ENCODE results near the gene SDC3.

The SDC3 gene

DNA sequence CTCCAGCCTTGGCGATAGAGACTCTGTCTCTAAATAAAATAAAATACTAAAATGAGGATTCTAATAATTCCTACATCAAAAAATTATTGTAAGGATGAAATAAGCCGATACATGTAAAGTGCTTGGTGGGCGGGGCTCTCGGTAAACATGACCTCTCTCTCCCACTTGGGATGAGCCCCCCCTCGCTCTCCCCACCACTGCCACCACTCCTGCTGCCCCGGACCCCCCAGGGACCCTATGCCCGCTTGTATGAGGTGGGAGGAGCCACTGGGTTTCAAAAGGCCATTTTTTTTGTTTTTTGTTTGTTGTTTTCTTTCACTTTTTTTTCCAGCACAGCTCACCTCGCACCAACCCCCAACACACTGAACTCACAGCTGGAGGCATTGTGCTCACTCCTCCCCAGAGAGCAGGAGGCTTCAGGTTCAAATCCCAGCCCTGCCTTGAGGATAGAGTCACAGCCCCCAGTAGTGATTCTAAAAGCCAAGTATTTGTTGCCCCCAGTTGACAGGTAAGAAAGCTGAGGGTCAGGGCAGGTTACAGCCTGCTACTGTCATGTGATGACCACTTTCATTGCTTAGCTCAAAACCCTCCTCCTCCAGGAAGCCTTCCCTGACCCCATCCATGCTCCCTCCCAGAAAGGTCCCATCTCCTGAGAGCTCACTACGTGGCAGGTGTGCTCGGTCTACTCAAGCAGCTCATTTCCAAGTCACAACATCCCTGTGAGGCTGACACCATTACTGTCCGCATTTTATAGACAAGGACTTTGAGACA, 4.2 kb downstream of the SDC3 start:
- no peak for DNase-seq

DNA sequence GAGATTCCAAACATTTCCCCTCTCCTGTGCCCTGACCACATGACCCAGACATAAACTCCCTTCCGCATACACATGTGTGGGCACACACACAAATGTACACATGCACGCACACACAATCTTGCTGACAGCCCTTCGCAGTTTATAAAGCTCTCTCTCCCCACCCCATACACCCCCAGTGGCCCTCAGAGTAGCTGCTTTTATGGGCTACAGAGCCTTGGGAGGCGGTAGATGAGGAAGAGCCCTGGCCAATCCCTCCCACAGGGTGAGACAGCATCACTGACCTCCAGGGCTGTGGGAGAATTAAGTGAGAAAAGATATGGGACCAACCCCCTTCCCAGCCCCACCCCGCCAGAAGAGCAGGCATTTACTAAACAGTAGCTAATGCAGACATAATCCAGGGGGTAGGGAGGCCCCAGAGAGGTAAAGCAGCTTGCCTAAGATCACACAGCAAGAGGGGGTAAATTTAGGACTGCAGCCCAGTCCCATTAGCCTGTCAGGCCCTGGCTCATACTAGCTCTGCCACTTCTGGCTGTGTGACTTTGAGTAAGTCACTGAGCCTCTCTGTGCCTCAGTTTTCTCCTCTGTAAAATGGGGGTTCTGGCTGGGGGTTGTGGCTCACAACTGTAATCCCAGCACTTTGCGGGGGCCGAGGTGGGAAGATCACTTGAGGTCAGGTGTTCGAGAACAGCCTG, 5.1 kb downstream of the SDC3 start:
- no peak for DNase-seq

GRCh38 chr1:30902593-30903290, 5.8 kb downstream of the SDC3 start:
- DNase-seq = no peak

DNA sequence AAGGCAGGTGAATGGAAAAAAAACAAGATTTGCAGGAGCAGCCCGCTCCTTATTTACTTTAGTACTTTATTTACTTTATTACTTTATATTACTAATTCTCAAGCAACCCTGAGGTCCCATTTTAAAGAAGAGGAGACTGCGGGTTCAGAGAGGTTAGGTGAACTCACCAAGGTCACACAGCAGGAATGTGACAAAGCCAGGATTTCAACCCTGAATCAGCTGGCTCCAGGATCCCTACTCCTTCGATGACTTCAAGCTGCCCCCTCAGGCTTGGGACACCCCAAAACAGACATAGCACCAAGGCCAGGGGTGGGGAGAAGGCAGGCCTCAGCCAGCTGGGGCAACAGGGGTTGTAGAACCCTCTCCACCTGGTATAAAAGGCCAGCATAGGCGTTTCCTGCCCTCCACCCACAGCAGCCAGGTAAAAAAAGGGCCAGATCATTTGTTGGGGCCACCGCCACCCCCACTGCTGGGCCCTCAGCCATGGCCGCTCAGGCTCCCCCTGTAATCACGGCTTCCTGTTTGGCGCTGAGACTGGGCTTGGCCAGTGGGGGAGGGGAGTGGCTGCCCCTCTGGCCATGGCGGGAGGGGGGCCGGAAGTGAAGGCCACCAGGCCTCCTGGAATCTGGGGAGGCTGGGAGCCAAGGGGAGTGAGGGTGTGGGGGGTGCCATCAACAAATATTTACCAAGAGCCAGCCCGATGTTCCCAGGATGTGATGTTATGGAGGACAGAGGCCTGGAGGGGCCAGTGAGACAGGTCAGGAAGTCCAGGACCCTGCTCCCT, 6.6 kb downstream of the SDC3 start:
- DNase-seq = no peak

- no peak for DNase-seq
Observed at GRCh38 chr1:30900931-30901560, 7.5 kb downstream of the SDC3 start.

DNA sequence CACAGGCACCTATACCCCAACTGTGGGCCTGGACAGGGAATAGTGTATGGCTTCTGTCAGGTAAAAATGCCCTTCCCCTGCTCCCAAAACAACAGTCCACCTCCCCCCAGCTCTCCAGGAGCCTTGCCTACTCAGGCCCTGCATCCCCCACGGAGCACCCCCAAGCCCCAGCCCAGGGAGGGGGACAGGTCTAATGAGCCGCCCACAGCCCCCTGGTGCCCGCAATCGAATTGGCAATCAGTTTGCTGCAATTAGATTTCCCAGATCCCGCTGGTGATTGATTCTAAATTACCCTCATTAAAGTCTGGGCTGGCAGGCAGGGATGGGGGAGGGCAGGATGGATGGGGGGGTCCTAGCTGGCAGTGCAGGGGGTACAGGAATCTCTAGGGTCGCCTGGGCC, 8.1 kb downstream of the SDC3 start:
- no peak for DNase-seq

GRCh38 chr1:30899577-30900389, 8.8 kb downstream of the SDC3 start:
- no peak for DNase-seq

DNA sequence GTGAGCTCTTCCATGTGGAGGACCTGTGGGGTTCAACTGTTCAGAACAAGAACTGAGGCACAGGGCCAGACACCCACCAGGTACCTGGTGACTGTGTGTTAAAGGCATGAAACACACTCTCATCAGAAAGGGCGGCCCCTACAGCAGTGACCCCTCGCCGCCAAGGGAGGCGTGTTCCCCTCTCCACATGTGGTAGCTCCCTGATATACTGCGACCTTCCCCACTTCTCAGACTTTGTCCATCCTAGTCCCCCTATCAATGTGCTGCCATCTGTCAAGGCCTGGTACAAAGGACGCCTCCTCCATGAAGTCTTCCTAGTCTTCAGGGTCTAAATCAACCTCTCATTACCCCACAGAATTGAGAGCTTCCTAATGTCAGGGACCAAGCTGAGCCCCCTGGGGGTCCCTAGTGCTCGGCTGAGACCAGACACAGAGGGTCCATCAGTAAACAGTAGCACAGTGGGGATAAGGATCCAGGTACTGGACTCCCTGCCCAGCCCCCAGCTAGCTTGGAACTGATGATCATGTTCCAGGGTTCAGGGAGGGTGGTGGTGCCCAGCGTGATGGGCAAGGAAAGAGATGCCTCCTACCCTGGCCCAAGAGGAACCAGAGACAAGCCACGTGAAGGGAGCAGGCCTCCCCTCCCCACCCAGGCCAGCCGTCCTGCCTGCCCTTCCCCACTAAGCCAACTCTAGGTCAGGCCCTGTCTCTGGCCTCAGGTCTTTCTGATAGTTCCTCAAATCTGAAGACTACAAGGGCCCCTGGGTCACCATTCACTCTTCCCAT, 10.3 kb downstream of the SDC3 start:
- no peak for DNase-seq

DNA sequence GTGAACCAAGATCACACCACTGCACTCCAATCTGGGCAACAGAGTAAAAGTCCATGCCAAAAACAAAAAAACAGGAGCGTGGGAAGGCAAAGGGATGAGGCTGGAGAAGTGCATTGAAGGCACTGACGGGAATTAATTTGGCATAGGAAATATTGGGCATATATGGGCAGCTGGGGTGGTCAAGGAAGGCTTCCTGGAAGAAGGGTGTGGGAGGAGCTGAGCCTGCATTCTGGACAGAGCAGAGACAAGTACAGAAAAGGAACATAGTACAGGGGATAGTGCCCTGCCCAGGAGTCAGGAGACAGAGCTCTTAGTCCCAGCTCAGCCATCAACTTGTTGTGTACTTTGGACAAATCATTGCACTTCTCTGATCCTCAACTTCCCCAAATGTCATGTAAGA, 11.7 kb downstream of the SDC3 start:
- DNase-seq = no peak

GRCh38 chr1:30895944-30896660, 12.5 kb downstream of the SDC3 start:
- no peak for DNase-seq

- DNase-seq = no peak
Observed at GRCh38 chr1:30895382-30895943, 13.1 kb downstream of the SDC3 start.

GRCh38 chr1:30894508-30894973, 14.0 kb downstream of the SDC3 start:
- no peak for DNase-seq

DNA sequence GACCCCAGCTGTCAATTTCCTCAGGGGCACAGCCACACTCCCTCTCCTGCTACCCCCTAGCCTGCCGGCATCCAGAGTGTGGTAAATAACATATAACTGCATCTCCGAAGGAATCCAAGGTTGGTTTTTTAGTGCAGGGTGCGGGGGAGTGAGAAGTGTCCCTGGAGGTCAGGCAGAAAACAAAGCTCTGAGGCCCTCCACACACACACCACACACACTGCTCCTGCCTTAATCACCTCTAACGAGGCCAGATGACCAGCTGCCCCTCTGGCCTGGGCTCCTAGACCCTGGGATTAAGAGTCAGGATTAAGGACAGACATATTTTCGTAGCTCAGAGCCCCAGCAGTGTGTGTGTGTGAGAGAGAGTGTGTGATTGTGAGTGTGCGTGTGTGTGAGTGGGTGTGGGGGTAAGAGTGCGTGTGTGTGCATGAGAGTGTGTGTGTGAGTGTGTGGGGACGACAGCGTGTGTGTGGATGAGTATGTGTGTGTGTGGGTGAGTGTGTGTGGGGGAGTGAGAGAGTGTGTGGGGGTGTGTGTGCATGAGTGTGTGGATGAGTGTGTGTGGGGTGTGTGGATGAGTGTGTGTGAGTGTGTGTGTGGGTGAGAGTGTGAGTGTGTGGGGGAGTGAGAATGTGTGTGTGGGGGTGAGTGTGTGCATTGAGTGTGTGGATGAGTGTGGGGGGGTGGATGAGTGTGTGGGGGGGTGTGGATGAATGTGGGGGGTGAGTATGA, 14.6 kb downstream of the SDC3 start:
- DNase-seq = no peak

GRCh38 chr1:30892671-30893073, 15.9 kb downstream of the SDC3 start:
- DNase-seq = no peak

DNA sequence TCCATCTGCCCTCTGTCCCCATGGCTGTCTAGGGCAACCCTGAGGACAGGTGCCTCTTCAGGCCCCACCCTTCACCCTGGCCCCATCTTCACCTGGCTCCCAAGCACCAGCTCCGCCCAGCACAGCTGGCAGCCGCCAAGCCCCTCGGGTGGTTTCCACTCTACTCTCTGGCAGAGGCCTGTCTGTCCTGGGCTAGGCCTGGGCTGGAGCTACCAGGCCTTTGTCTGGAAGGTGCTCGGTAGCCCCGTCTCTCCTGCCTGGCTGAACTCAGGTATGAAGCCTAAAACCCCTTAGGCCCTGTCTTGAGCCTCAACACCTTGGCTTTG, 17.4 kb downstream of the SDC3 start:
- no peak for DNase-seq

DNA sequence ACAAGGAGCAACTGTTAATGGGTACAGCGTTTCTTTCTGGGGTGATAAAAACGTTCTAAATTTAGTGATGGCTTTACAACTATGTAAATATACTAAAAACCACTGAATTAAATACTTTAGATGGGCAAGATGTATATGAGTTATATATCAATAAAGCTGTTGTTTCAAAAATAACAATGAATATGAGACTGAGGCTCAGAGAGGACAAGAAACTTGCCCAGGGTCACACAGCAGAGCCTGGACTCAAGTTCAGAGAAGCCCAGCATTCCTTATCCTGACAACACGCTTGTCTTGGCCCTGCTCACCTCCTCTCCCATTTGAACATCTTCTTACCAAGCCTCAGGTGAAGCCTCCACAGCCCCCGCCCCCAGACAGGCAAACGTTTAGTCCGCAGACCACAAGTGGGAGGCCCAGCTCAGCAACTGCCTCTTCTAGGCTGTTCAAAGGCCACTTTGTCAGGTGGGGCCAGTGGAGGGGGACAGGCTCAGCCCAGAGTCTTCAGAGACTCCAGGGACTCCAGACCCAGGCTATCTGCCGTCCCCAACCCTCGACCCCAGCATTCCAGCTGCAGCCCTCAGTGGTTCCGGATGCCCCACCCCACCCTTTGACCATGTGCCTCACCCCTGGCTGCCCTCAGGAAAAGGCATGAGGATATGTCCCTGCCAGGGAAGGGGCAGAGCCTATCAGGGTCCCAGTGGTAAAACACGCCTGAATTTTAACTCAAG, 17.9 kb downstream of the SDC3 start:
- DNase-seq = no peak

DNA sequence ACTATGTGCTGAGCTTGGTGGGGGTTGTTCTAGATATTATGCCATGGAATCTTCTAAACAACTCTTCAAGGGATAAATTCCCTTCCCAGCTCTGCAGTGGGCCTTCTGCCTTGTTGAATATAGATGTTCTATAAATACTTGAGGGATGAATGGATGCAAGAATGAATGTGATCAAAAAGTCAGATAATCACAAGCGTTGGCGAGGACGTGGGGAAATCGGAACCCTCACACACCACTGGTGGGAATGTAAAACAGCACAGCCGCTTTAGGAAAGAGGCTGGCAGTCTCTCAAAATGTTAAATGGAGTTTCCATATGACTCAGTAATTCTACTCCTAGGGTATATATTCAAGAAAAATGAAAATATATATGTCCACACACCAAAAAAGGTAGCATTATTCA, 19.0 kb downstream of the SDC3 start:
- DNase-seq = no peak

DNA sequence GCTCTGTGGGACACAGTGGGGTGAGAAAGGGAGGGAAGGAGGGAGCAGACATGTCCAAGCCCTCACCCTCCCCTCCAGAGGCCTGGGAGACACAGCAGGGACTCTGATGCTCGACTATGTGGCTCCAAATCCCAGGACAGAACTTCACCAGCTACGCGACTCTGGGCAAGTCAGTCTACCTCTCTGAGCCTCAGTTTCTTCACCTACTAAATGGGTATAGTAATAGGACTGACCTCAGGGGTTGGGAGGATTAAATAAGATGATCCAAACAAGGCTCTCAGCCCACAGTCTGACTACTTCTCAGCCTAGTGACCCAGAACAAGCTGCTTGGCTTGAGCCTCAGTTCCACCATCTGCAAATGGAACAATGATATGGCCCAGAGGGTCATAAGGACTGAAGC, 19.6 kb downstream of the SDC3 start:
- no peak for DNase-seq

DNA sequence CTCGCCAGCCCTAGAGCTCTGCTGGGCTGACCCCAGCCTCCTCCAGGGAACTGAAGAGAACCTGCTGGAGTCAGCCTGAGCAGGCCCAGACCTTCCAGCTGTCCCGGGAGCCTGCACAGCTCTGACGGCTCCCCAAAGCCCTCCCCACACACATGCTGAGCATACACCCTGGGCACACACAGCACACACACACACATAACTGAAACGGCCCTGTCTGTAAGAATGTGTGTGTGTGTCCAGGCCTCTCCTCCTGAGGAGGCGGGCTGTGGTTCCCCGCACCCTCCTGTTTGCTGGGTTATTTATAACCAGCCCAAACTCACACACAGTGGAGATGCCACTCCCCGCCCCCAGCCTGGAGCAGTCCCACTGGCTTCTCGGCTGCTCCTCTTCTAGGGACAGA, 20.2 kb downstream of the SDC3 start:
- DNase-seq = no peak

All from NCI-H1105 (cell line).